Vagina (tissue), 2 donors: ENCODE data around the gene RPP30.

Source experiments
- POLR2A ChIP-seq, 2 donors: fragments of 450-650 bp; IDR thresholded peaks; one replicate each; pipeline ENCODE4 v1.6.1; 2017; ENCODE audit warnings: antibody characterized with exemption in 2 of 2, mild to moderate bottlenecking in 2 of 2, moderate library complexity in 2 of 2
- POLR2AphosphoS5 ChIP-seq, 2 donors: sonication (generic); formaldehyde crosslinking; IDR thresholded peaks; one replicate each; pipeline ENCODE4 v1.9.0; 2017; ENCODE audit warnings: antibody characterized with exemption in 2 of 2, mild to moderate bottlenecking in 2 of 2, low read depth in 1 of 2; ENCODE audit not compliant: insufficient read depth in 1 of 2
- TF ChIP-seq, protein P1 (sequence below), 3 experiments: fragments of 450-650 bp in 2 of 3; fragments of 200-600 bp in 1 of 3; sonication (generic) in 1 of 3; IDR thresholded peaks; one replicate each; pipeline ENCODE4 v1.5.1; 2017 to 2019; ENCODE audit warnings: antibody characterized with exemption in 3 of 3, mild to moderate bottlenecking in 2 of 3, moderate library complexity in 2 of 3

DNA sequence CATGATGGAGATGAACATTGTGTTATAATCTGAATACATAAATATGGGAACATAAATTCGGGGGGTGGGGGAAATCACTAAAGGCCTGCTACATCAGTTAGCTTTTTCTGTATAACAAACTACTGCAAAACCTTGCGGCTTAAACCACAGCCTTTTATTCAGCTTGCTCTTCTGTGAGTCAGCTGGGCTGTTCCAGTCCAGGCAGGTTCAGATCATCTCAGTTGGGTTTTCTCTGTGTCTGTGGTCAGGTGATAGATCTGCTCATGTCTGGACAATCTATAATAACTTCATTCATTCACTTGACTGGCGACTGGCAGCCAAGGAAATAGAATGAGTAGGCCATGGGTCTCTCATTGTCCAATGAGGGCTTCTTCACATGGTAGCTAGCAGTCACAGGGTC, 37.4 kb upstream of the RPP30 start:
- TF ChIP-seq POLR2AphosphoS5 (IDR thresholded peaks at IDR 0.05; ENCODE audit: insufficient read depth in 1 of 2, low read depth in 1 of 2), result peak in 1 of 2 donors; percentile 26
- no peak for TF ChIP-seq POLR2A (IDR thresholded peaks at IDR 0.05)
- TF ChIP-seq, protein P1, sequence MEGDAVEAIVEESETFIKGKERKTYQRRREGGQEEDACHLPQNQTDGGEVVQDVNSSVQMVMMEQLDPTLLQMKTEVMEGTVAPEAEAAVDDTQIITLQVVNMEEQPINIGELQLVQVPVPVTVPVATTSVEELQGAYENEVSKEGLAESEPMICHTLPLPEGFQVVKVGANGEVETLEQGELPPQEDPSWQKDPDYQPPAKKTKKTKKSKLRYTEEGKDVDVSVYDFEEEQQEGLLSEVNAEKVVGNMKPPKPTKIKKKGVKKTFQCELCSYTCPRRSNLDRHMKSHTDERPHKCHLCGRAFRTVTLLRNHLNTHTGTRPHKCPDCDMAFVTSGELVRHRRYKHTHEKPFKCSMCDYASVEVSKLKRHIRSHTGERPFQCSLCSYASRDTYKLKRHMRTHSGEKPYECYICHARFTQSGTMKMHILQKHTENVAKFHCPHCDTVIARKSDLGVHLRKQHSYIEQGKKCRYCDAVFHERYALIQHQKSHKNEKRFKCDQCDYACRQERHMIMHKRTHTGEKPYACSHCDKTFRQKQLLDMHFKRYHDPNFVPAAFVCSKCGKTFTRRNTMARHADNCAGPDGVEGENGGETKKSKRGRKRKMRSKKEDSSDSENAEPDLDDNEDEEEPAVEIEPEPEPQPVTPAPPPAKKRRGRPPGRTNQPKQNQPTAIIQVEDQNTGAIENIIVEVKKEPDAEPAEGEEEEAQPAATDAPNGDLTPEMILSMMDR (IDR thresholded peaks at IDR 0.05), result no peak
